ENCODE data around the gene TMCC1.
"Not testable (repeated sequence)": the region's sequence is repeated elsewhere in the genome, so short reads cannot be mapped to it uniquely, and the experiment has no call there.

The TMCC1 gene

DNA sequence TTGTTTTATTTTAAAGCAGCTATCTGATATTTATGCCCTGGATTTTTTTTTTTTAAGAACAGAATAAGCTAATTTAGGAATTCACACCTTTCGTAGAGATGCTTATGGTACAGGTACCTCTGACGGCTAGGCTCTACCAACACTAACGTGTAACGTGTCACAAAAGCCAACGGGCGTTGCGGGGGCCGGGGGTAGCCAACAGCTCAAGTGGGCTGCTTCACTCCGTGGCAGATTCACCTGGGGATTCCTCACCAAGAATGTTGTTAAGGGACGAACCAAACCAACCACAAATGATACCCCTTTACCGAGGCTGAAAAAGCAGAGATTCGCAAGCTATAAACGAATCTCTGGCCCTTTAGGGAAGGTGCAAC, 1.0 kb downstream of the TMCC1 start:
- peak; percentile 1 to 16 for DNase-seq

DNA sequence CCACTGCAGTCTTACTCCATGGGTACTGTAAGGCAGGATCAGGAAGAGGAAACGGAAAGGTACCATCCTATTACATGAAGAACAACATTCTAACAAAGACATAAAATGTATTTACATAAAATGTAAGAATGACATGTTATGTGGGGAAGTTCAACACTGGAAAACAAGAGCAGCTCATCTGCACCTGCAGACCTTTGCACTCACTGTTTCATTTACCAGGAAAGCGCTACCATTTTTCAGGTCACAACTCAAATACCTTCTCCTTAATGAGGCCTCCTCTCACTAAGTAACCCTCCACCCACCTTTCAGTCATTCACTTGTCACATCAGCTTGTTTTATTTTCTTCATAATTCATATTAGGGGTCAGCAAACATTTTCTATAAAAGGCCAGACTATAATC, 2.6 kb downstream of the TMCC1 start:
- no peak for DNase-seq

- DNase-seq, result no peak
Observed at GRCh38 chr3:129890125-129890524, 3.4 kb downstream of the TMCC1 start.

GRCh38 chr3:129888771-129889170, 4.7 kb downstream of the TMCC1 start:
- DNase-seq, result no peak

DNA sequence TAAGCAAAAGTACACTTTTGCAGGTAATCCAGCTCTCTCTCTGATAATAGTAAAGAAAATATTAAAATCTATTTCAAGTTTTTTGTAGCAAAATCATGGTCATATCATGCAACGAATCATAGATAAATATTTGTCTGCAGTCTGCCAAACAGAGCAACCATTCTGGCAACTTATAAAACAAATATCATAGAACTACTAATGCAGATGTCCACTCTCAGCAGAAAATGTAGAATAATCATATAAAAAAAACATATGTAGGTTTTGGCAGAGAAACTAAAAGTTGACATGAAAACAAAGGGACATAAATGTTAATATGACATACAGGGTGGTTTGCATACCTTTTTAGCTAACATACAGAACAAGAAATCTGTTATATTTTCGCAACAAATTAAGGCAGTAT, 12.2 kb downstream of the TMCC1 start:
- DNase-seq, result no peak

GRCh38 chr3:129878355-129878754, 15.2 kb downstream of the TMCC1 start:
- no peak for DNase-seq

DNA sequence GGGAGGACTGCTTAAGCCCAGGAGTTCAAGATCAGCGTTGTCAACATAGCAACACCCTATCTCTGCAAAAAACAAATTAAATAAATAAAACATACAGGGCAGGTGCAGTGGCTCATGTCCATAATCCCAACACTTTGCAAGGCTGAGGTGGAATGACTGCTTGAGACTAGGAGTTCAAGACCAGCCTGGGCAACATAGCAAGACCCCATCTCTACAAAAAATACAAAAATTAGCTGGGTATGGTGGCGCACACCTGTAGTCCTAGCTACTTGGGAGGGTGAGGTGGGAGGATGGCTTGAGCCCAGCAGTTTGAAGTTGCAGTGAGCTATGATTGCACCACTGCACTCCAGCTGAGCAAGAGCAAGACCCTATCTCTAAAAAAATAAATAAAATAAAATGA, 19.0 kb downstream of the TMCC1 start:
- DNase-seq, result not testable (repeated sequence)

- DNase-seq, result no peak
Observed at GRCh38 chr3:129868912-129869311, 24.6 kb downstream of the TMCC1 start.

DNA sequence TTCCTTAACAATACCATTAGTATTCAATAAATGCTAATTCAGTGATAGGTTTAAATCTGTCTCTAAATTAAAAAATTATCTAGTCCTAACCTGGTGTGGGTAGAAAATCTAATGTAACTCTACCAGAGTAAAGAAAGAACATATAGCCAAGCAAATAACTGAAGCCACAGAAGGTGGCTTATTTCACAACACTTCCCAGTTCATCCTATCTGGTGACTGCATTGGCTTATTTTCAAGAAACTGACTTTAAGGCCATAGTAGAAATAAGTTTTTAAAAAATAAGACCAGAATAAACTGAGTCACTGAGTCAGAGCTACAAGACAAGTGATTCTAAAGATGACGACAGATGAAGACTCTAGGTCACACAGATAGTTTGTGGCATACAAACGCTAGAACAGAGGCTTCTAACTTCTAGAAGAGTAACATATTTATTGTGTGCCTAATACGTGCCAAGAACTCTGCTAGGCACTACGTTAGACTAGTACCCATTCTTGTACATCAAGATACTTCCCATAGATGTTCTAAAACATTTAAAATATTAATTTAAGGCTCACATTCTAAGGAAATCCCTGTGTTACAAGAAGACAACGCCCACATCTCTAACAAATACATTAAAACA, 25.9 kb downstream of the TMCC1 start:
- no peak for DNase-seq

DNA sequence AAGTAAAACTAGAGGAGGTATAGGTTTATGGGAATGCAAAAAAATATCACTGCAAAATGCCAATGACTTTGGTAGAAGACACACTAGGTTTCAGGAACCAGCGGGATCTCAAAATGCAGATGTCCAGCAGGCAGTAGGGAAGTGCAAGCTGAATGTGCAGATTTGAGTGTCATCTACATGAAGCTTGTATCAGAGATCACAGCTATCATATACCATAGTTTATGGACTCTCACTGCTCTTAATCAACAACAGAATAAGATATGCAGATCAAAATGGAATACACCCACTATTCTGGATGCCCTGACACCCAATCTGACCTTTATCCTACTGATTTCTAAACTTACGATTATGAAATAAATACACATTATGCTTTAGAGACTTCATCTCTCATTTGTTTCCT, 27.7 kb downstream of the TMCC1 start:
- DNase-seq, result no peak

- no peak for DNase-seq
Observed at GRCh38 chr3:129864519-129864918, 29.0 kb downstream of the TMCC1 start.

GRCh38 chr3:129859272-129859671, 34.2 kb downstream of the TMCC1 start:
- DNase-seq, result no peak

- no peak for DNase-seq
Observed at GRCh38 chr3:129857899-129858298, 35.6 kb downstream of the TMCC1 start.

GRCh38 chr3:129856790-129857189, 36.7 kb downstream of the TMCC1 start:
- DNase-seq, result not testable (repeated sequence)

DNA sequence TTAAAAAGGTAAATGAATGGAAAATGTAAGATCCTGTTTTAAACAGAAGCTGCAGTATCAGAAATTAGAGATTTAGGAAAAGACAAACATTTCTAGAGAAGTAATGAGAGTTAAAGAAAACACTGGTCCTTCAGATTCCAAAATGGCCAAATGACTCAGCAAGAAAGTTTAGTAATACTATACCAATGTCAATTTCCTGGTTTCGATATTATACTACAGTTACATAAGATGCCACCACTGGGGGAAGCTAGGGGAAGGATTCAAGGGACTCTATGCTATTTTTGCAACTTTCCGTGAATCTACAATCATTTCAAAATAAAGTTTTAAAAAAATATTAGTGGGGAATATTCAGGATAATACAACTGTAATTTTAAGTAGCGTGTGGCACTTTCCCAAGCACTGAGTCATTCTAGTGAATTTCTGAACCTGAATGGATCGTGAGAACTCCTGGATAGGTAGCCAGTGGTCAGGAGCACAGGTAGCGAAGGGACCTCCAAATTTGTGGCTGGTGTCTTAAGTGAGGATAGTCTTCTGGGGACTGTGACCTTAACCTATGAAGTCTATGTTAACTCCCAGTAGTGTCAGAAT, 37.6 kb downstream of the TMCC1 start:
- no peak for DNase-seq

GRCh38 chr3:129855170-129855831, 38.2 kb downstream of the TMCC1 start:
- DNase-seq, result no peak

DNA sequence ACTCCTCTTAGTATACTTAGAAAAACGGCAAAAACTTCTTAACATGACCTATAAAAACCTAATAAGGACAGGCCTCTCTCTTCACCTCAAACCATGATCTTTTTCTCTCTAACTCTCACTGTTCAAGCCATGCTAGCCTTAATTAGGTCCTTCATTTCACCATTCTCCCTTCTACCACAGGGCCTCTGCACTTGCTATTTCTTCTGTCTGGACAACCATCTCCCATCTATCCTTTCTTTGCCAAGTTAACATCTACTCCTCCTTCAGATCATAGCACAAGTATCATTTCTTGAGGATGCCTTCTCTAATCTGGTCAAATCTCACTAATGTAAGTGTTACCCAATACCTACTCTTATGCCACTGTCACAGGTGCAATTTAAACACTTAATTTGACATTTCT, 39.1 kb downstream of the TMCC1 start:
- DNase-seq, result no peak

- DNase-seq, result no peak
Observed at GRCh38 chr3:129845956-129846355, 47.6 kb downstream of the TMCC1 start.

DNA sequence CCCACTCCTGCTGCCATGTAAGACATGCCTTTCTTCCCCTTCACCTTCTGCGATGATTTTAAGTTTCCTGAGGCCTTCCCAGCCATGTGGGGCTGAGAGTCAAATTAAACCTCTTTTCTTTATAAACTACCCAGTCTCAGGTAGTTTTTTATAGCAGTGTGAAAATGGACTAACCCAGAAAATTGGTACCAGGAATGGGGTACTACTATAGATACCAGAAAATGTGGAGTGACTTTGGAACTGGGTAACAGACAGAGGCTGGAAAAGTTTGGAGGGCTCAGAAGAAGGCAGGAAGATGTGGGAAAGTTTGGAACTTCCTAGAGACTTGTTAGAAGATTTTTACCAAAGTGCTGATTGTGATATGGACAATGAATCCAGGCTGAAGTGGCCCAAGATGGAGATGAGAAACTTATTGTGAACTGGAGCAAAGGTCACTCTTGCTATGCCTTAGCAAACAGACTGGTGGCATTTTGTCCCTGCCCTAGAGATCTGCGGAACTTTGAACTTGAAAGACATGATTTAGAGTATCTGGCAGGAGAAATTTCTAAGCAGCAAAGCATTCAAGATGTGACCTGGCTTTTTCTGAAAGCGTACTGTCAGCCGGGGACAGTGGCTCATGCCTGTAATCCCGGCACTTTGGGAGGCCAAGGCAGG, 52.7 kb downstream of the TMCC1 start:
- DNase-seq, result no peak

- no peak for DNase-seq
Observed at GRCh38 chr3:129838086-129838485, 55.4 kb downstream of the TMCC1 start.

GRCh38 chr3:129837065-129837642, 56.4 kb downstream of the TMCC1 start:
- no peak for DNase-seq

GRCh38 chr3:129836381-129837064, 57.0 kb downstream of the TMCC1 start:
- no peak for DNase-seq

GRCh38 chr3:129835198-129835597, 58.3 kb downstream of the TMCC1 start:
- DNase-seq, result no peak
